IMR-90 (cell line): ENCODE measurements around the gene DDX20. TPM values are rescaled to one million over a fixed set of nuclear protein-coding genes. Genes with fewer than 3 reads are reported as not detected.

Experiments
- ATAC-seq: fragments of 200-7000 bp; cut with Tn5 transposase; 2 replicates; pipeline ENCODE4 v1.9.1; 2020; ENCODE audit warnings: low read depth, mild to moderate bottlenecking, moderate library complexity
- BruUV-seq: library from RNA; stranded (reverse); fragments of 400-500 nt; replicated peaks from 2 replicates; lab custom pipeline; 2021; lab: Mats Ljungman, UMichigan
- CTCF ChIA-PET: fragments of 300-600 bp; formaldehyde crosslinking; extraction: SDS; loops from one replicate; lab custom pipeline; 2021; ENCODE audit warnings: antibody characterized with exemption; lab: Yijun Ruan, JAX
- POLR2A ChIA-PET: fragments of 300-600 bp; sonication (Branson Sonifier 250); formaldehyde crosslinking; loops from one replicate; lab custom pipeline; 2022; ENCODE audit warnings: antibody characterized with exemption; ENCODE audit not compliant: unreplicated experiment; lab: Charles Lee
- DNase-seq: peaks from one replicate; pipeline ENCODE4 v3.0.0; 2013
- H2AFZ ChIP-seq: replicated peaks from 2 replicates; pipeline ENCODE3; 2013; ENCODE audit warnings: low read length, mild to moderate bottlenecking; ENCODE audit not compliant: poor library complexity
- H2AK5ac ChIP-seq: 2 replicates; pipeline ENCODE4 v1.6.1; 2013; ENCODE audit warnings: low read depth, low read length, inconsistent platforms
- H2AK9ac ChIP-seq: replicated peaks from 2 replicates; pipeline ENCODE3; 2013; ENCODE audit warnings: mild to moderate bottlenecking, low read depth, low read length, moderate library complexity; ENCODE audit not compliant: poor library complexity
- H2BK120ac ChIP-seq: 2 replicates; pipeline ENCODE4 v1.6.1; 2013; ENCODE audit warnings: low read depth, low read length, inconsistent platforms
- H2BK15ac ChIP-seq: 3 replicates; pipeline ENCODE4 v1.6.1; 2013; ENCODE audit warnings: low read depth, low read length, inconsistent platforms
- H2BK20ac ChIP-seq: 2 replicates; pipeline ENCODE4 v1.6.1; 2013; ENCODE audit warnings: low read depth, mild to moderate bottlenecking, inconsistent platforms, low read length, moderate library complexity
- H2BK5ac ChIP-seq: 2 replicates; pipeline ENCODE4 v1.6.1; 2013; ENCODE audit warnings: mild to moderate bottlenecking, low read depth, low read length, inconsistent platforms; ENCODE audit not compliant: poor library complexity, severe bottlenecking
- H3K14ac ChIP-seq: replicated peaks from 2 replicates; pipeline ENCODE4 v1.6.1; 2013; ENCODE audit warnings: low read depth, low read length, inconsistent platforms
- H3K18ac ChIP-seq: 2 replicates; pipeline ENCODE4 v1.6.1; 2013; ENCODE audit warnings: low read depth, low read length, control low read depth
- H3K23ac ChIP-seq: 2 replicates; pipeline ENCODE4 v1.6.1; 2013; ENCODE audit warnings: low read depth, low read length, inconsistent platforms
- H3K27ac ChIP-seq: 2 replicates; pipeline ENCODE4 v1.5.1; 2013; ENCODE audit warnings: mild to moderate bottlenecking, control low read depth, low read length; ENCODE audit not compliant: insufficient read depth
- H3K27me3 ChIP-seq: 2 replicates; pipeline ENCODE4 v1.6.1; 2013; ENCODE audit warnings: low read length; ENCODE audit not compliant: control insufficient read depth, insufficient read depth
- H3K36me3 ChIP-seq: 2 replicates; pipeline ENCODE4 v1.6.1; 2013; ENCODE audit warnings: low read length, mixed read lengths; ENCODE audit not compliant: control insufficient read depth, insufficient read depth
- H3K4ac ChIP-seq: 2 replicates; pipeline ENCODE4 v1.6.1; 2013; ENCODE audit warnings: low read depth, low read length, inconsistent platforms
- H3K4me1 ChIP-seq: 2 replicates; pipeline ENCODE4 v1.6.1; 2013; ENCODE audit warnings: low read length, mixed read lengths; ENCODE audit not compliant: control insufficient read depth, insufficient read depth
- H3K4me2 ChIP-seq: 2 replicates; pipeline ENCODE4 v1.6.1; 2013; ENCODE audit warnings: low read depth, mild to moderate bottlenecking, control low read depth, low read length, moderate library complexity
- H3K4me3 ChIP-seq: 2 replicates; pipeline ENCODE4 v1.5.1; 2013; ENCODE audit warnings: low read depth, mild to moderate bottlenecking, control low read depth, low read length, moderate library complexity; ENCODE audit not compliant: insufficient read depth
- H3K56ac ChIP-seq: 2 replicates; pipeline ENCODE4 v1.6.1; 2013; ENCODE audit warnings: low read length, inconsistent platforms; ENCODE audit not compliant: insufficient read depth; ENCODE audit errors: extremely low read depth
- H3K79me1 ChIP-seq, 2 experiments: 2 replicates each; pipeline ENCODE4 v1.6.1; 2013; ENCODE audit warnings: low read length in 2 of 2, inconsistent platforms in 1 of 2, low read depth in 1 of 2
- H3K9ac ChIP-seq: 2 replicates; pipeline ENCODE4 v1.6.1; 2013; ENCODE audit warnings: low read depth, low read length, control low read depth
- H3K9me1 ChIP-seq: 2 replicates; pipeline ENCODE4 v1.6.1; 2013; ENCODE audit warnings: low read length, inconsistent platforms; ENCODE audit not compliant: insufficient read depth
- H3K9me3 ChIP-seq: 2 replicates; pipeline ENCODE4 v1.6.1; 2013; ENCODE audit warnings: low read length; ENCODE audit not compliant: control insufficient read depth, insufficient read depth
- H4K20me1 ChIP-seq: 2 replicates; pipeline ENCODE4 v1.6.1; 2013; ENCODE audit warnings: low read length, inconsistent platforms; ENCODE audit not compliant: insufficient read depth
- H4K5ac ChIP-seq: 2 replicates; pipeline ENCODE4 v1.6.1; 2013; ENCODE audit warnings: mild to moderate bottlenecking, low read depth, low read length, control low read depth
- H4K8ac ChIP-seq, 2 experiments: 2 replicates each; pipeline ENCODE4 v1.6.1; 2013; ENCODE audit warnings: low read depth in 2 of 2, low read length in 2 of 2, control low read depth in 1 of 2, inconsistent platforms in 1 of 2
- H4K91ac ChIP-seq: 2 replicates; pipeline ENCODE4 v1.6.1; 2013; ENCODE audit warnings: low read depth, low read length, inconsistent platforms; ENCODE audit not compliant: insufficient read depth
- BHLHE40 ChIP-seq: fragments of 150-350 bp; IDR thresholded peaks from 2 replicates; pipeline ENCODE4 v1.6.1; 2016; ENCODE audit warnings: mild to moderate bottlenecking, low read depth, low read length
- CEBPB ChIP-seq: IDR thresholded peaks from 2 replicates; pipeline ENCODE4 v1.6.1; 2012; ENCODE audit warnings: low read depth, low read length, improper control_type of control experiment
- CHD1 ChIP-seq: IDR thresholded peaks from 2 replicates; pipeline ENCODE4 v1.6.1; 2012; ENCODE audit warnings: low read depth, low read length, improper control_type of control experiment
- FOS ChIP-seq: fragments of 150-350 bp; IDR thresholded peaks from 2 replicates; pipeline ENCODE4 v1.6.1; 2016; ENCODE audit warnings: low read depth, low read length
- MAFK ChIP-seq: IDR thresholded peaks from 2 replicates; pipeline ENCODE4 v1.6.1; 2012; ENCODE audit warnings: low read depth, low read length, improper control_type of control experiment
- MAZ ChIP-seq: IDR thresholded peaks from 2 replicates; pipeline ENCODE4 v1.6.1; 2012; ENCODE audit warnings: low read depth, mild to moderate bottlenecking, low read length, improper control_type of control experiment, moderate library complexity, borderline replicate concordance
- MXI1 ChIP-seq: IDR thresholded peaks from 2 replicates; pipeline ENCODE4 v1.6.1; 2012; ENCODE audit warnings: low read depth, mild to moderate bottlenecking, low read length, moderate library complexity, borderline replicate concordance
- NFE2L2 ChIP-seq: fragments of 150-350 bp; IDR thresholded peaks from 2 replicates; pipeline ENCODE4 v1.6.1; 2016; ENCODE audit warnings: low read depth, mild to moderate bottlenecking, low read length
- POLR2A ChIP-seq: IDR thresholded peaks from 2 replicates; pipeline ENCODE4 v1.6.1; 2012; ENCODE audit warnings: mild to moderate bottlenecking, low read depth, low read length
- RAD21 ChIP-seq: IDR thresholded peaks from 2 replicates; pipeline ENCODE4 v1.6.1; 2012; ENCODE audit warnings: low read length, improper control_type of control experiment
- RCOR1 ChIP-seq: IDR thresholded peaks from 2 replicates; pipeline ENCODE4 v1.6.1; 2012; ENCODE audit warnings: mild to moderate bottlenecking, low read length, improper control_type of control experiment; ENCODE audit not compliant: insufficient replicate concordance
- RFX5 ChIP-seq: IDR thresholded peaks from 2 replicates; pipeline ENCODE4 v1.8.0; 2012; ENCODE audit warnings: low read depth, mild to moderate bottlenecking, low read length, moderate library complexity
- SMC3 ChIP-seq: fragments of 150-350 bp; IDR thresholded peaks from 2 replicates; pipeline ENCODE4 v1.6.1; 2016; ENCODE audit warnings: low read depth, mild to moderate bottlenecking, antibody characterized with exemption, low read length, moderate library complexity
- WGBS, 2 experiments: methylation state at CpG; one replicate each; pipeline versions ENCODE4 v1.1.5 to v1.1.7; 2013; ENCODE audit warnings: missing lambda C conversion rate in 2 of 2; ENCODE audit not compliant: insufficient read length in 1 of 2; ENCODE audit errors: extremely low coverage in 2 of 2; 5-methylcytosine and 5-hydroxymethylcytosine counted together
- dilution Hi-C: fragments of 300-500 bp; cut with HindIII; formaldehyde crosslinking; loops from one replicate; pipeline ENCODE4 v1.14.3; 2018; ENCODE audit warnings: low sequenced_read_pairs; ENCODE audit not compliant: unreplicated experiment
- in situ Hi-C: fragments of 300-500 bp; cut with MboI; formaldehyde crosslinking; loops from 3 replicates; pipeline ENCODE4 v1.14.3; 2019; ENCODE audit warnings: low sequenced_read_pairs, inconsistent platforms, mixed read lengths
- intact Hi-C: fragments of 100-400 bp; cut with micrococcal nuclease; formaldehyde crosslinking; loops from 2 replicates; pipeline ENCODE4 v1.10.0; 2022
- polyA plus RNA-seq, 3 experiments: library from polyadenylated mRNA; depleted of rRNA; stranded (reverse); fragments of >200 nt; gene quantifications; 2 replicates each; pipeline ENCODE4 v1.2.3, GENCODE V29; 2012; ENCODE audit warnings: low replicate concordance in 1 of 3
- total RNA-seq: library from RNA; depleted of rRNA; stranded (reverse); fragments of >200 nt; gene quantifications from 2 replicates; pipeline ENCODE4 v1.2.3, GENCODE V29; 2012
- TF ChIP-seq, protein P1 (sequence below): fragments of 150-350 bp; IDR thresholded peaks from 2 replicates; pipeline ENCODE4 v1.6.1; 2016; ENCODE audit warnings: low read depth, mild to moderate bottlenecking, low read length, moderate library complexity, borderline replicate concordance
- TF ChIP-seq, protein P2 (sequence below): fragments of 150-350 bp; IDR thresholded peaks from 2 replicates; pipeline ENCODE4 v1.6.1; 2017; ENCODE audit warnings: mild to moderate bottlenecking, antibody characterized with exemption, low read length, low read depth
- TF ChIP-seq, protein P3 (sequence below): conservative IDR thresholded peaks from 2 replicates; pipeline ENCODE4 v1.5.1; 2012; ENCODE audit warnings: mild to moderate bottlenecking, low read depth, low read length, improper control_type of control experiment

DDX20 gene
- total and polyA plus RNA-seq, 2 of the 4 experiments (the other 2 are of a cell fraction): 5.7 to 10.9 TPM

DNA sequence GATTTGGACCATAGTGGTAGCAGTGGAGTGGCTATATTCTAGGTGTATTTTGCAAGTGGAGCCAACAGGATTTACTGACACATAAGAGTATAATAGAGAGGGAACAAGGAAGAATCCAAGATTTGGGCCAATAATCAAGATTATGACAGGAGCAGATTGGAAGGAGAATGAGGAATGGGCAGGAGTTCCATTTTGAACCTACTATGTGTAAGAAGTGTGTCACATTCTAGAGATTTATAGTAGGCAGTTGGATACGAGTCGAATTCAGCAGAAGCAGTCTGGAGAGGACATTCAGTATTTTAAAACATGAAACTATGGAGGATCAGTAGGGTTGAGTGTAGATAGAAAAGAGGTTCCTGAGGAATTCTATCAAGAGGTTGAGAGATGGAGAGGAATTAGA is 38.3 kb upstream of the DDX20 start:
- Histone ChIP-seq H4K5ac (no peak overlapping the region), H3K4me1 (peaks cover 12% of the 10 kb centered on the region), H3K9me3 (no peaks in the 10 kb centered on the region), H3K27ac (no peak overlapping the region), H3K79me1 (peaks cover 0 to 5% of the 10 kb centered on the region in 2 experiments; a peak in 2 of 4 replicates), H4K20me1 (no peaks in the 10 kb centered on the region), H2AFZ (no peak overlapping the region), H3K14ac (no peak overlapping the region), H3K4me2 (no peak overlapping the region), H2BK120ac (no peak overlapping the region), H3K4me3 (no peak overlapping the region), H4K8ac (no peak overlapping the region), H4K91ac (no peak overlapping the region), H3K18ac (no peak overlapping the region), H3K36me3 (peaks cover 2% of the 10 kb centered on the region; the same call in 1 of the 2 replicates), H3K23ac (no peak overlapping the region), H3K9me1 (peaks cover 22% of the 10 kb centered on the region), H2AK9ac (no peak overlapping the region), H2BK15ac (no peak overlapping the region), H3K56ac (no peak overlapping the region), H3K9ac (no peak overlapping the region), H3K4ac (no peak overlapping the region), H2BK5ac (no peak overlapping the region), H2AK5ac (no peak overlapping the region), H2BK20ac (no peak overlapping the region), H3K27me3 (no peaks in the 10 kb centered on the region)
- ChIA-PET CTCF (no interaction called here), POLR2A (no interaction called here)
- DNase-seq (no peak), ATAC-seq (no peak)
- 100% methylated on average over 2 of the region's 2 CpGs; no CpG with 5 or more reads in 1 of the 2 experiments for WGBS, 2 experiments
- in situ Hi-C loops (loop anchor here (5.0 kb wide), 1 partner anchor 35 kb away; no protein-coding TSS in a partner anchor), dilution Hi-C loops (no loop called here), intact Hi-C loops (no loop called here)
- no TSS peak for BruUV-seq
- no peak for TF ChIP-seq SMC3
- TF ChIP-seq RAD21: no peak
- TF ChIP-seq, protein P1, sequence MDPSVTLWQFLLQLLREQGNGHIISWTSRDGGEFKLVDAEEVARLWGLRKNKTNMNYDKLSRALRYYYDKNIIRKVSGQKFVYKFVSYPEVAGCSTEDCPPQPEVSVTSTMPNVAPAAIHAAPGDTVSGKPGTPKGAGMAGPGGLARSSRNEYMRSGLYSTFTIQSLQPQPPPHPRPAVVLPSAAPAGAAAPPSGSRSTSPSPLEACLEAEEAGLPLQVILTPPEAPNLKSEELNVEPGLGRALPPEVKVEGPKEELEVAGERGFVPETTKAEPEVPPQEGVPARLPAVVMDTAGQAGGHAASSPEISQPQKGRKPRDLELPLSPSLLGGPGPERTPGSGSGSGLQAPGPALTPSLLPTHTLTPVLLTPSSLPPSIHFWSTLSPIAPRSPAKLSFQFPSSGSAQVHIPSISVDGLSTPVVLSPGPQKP: no peak
- TF ChIP-seq CHD1: no peak
- TF ChIP-seq, protein P2, sequence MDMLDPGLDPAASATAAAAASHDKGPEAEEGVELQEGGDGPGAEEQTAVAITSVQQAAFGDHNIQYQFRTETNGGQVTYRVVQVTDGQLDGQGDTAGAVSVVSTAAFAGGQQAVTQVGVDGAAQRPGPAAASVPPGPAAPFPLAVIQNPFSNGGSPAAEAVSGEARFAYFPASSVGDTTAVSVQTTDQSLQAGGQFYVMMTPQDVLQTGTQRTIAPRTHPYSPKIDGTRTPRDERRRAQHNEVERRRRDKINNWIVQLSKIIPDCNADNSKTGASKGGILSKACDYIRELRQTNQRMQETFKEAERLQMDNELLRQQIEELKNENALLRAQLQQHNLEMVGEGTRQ: no peak
- no peak for TF ChIP-seq RFX5
- no peak for TF ChIP-seq FOS
- TF ChIP-seq MAZ: no peak
- no peak for TF ChIP-seq CEBPB
- TF ChIP-seq MAFK: no peak
- TF ChIP-seq NFE2L2: no peak
- TF ChIP-seq RCOR1: no peak
- TF ChIP-seq BHLHE40: no peak
- no peak for TF ChIP-seq MXI1
- no peak for TF ChIP-seq POLR2A
- TF ChIP-seq, protein P3, sequence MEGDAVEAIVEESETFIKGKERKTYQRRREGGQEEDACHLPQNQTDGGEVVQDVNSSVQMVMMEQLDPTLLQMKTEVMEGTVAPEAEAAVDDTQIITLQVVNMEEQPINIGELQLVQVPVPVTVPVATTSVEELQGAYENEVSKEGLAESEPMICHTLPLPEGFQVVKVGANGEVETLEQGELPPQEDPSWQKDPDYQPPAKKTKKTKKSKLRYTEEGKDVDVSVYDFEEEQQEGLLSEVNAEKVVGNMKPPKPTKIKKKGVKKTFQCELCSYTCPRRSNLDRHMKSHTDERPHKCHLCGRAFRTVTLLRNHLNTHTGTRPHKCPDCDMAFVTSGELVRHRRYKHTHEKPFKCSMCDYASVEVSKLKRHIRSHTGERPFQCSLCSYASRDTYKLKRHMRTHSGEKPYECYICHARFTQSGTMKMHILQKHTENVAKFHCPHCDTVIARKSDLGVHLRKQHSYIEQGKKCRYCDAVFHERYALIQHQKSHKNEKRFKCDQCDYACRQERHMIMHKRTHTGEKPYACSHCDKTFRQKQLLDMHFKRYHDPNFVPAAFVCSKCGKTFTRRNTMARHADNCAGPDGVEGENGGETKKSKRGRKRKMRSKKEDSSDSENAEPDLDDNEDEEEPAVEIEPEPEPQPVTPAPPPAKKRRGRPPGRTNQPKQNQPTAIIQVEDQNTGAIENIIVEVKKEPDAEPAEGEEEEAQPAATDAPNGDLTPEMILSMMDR: no peak
